ENCODE results near the gene ARHGAP6. TPM values are rescaled to one million over a fixed set of nuclear protein-coding genes. Genes with fewer than 3 reads are reported as not detected.

The ARHGAP6 gene
- total and polyA plus RNA-seq, 7 donors: 1.8 to 20.6 (median 6.4) TPM

GRCh38 chrX:11100281-11101035 lies 565.3 kb downstream of the ARHGAP6 start:
- Histone ChIP-seq H3K4me3 (no peak overlapping the region), H3K27ac (no peak overlapping the region), H3K36me3 (ENCODE audit: insufficient read depth in 1 of 2, low read depth in 1 of 2) (no peaks in the 10 kb centered on the region), H3K4me1 (no peaks in the 10 kb centered on the region), H3K27me3 (ENCODE audit: insufficient read depth in 3 of 3, low read length in 2 of 3) (peaks cover 0 to 3% (median 0%) of the 10 kb centered on the region in 3 donors), H3K9me3 (no peaks in the 10 kb centered on the region)
- whole genome bisulfite sequencing, 3 donors: 43 to 61% (median 57%) methylated on average over 9 to 10 of the region's 10 CpGs
- intact Hi-C loops (cut with DNase I): no loop called here
- DNase-seq (no peak), ATAC-seq (no peak)
- peak; percentile 27 for TF ChIP-seq CTCF (IDR thresholded peaks at IDR 0.05)

GRCh38 chrX:11099465-11099864 lies 566.3 kb downstream of the ARHGAP6 start:
- DNase-seq: no peak
- no peaks in the 10 kb centered on the region for H3K36me3 ChIP-seq (ENCODE audit: insufficient read depth in 1 of 2, low read depth in 1 of 2)
- no peak overlapping the region for H3K27ac ChIP-seq
- no peaks in the 10 kb centered on the region for H3K9me3 ChIP-seq
- no peak for ATAC-seq
- intact Hi-C loops (cut with DNase I): no loop called here
- no peaks in the 10 kb centered on the region for H3K4me1 ChIP-seq
- peaks cover 0 to 3% (median 0%) of the 10 kb centered on the region in 3 donors for H3K27me3 ChIP-seq (ENCODE audit: insufficient read depth in 3 of 3, low read length in 2 of 3)
- H3K4me3 ChIP-seq: no peak overlapping the region
- TF ChIP-seq CTCF (IDR thresholded peaks at IDR 0.05): no peak

DNA sequence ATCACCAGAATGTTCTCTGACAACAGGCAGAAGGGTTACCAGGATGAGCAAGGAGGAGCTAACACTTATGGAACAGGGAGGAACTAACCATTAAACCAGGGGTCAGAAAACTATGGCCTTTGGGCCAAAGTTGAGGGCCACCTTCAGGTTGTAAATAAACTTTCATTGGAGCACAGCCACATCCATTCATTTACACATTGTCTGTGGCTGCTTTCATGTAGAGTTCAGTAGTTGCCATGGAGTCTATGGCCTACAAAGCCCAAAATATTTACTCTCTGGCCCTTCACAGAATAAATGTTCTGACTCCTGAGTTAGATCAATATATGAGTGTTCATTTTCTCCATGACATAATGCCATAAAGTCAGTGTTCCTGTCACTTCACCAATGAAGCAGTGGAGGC lies 567.8 kb downstream of the ARHGAP6 start:
- Histone ChIP-seq H3K27ac (no peak overlapping the region), H3K9me3 (no peaks in the 10 kb centered on the region), H3K4me3 (no peak overlapping the region), H3K27me3 (ENCODE audit: insufficient read depth in 3 of 3, low read length in 2 of 3) (peaks cover 0 to 3% (median 0%) of the 10 kb centered on the region in 3 donors), H3K4me1 (no peaks in the 10 kb centered on the region), H3K36me3 (ENCODE audit: insufficient read depth in 1 of 2, low read depth in 1 of 2) (no peaks in the 10 kb centered on the region)
- ATAC-seq (no peak), DNase-seq (no peak)
- TF ChIP-seq CTCF (IDR thresholded peaks at IDR 0.05): no peak
- intact Hi-C loops (cut with DNase I): no loop called here

GRCh38 chrX:11089802-11090201 lies 575.9 kb downstream of the ARHGAP6 start:
- Histone ChIP-seq H3K27me3 (ENCODE audit: insufficient read depth in 3 of 3, low read length in 2 of 3) (no peaks in the 10 kb centered on the region), H3K4me1 (no peaks in the 10 kb centered on the region), H3K9me3 (peaks cover 15% of the 10 kb centered on the region), H3K36me3 (ENCODE audit: insufficient read depth in 1 of 2, low read depth in 1 of 2) (no peaks in the 10 kb centered on the region), H3K4me3 (no peak overlapping the region), H3K27ac (no peak overlapping the region)
- no peak for DNase-seq
- intact Hi-C loops (cut with DNase I): no loop called here
- 91 to 100% (median 100%) methylated on average over 1 of the region's 1 CpG for WGBS, 3 donors
- ATAC-seq: no peak
- TF ChIP-seq CTCF (IDR thresholded peaks at IDR 0.05): no peak

Other genes with a start within 250 kb of the ARHGAP6 start
- gene MSL3, start 92.3 kb upstream of the ARHGAP6 start, total RNA-seq: 10 to 100 TPM; 19.1 to 24.4 (median 20.7) TPM
- 10 to 100 TPM; 20.9 to 52.3 (median 24.0) TPM for gene MSL3, start 92.3 kb upstream of the ARHGAP6 start, polyA plus RNA-seq